Adrenal gland (tissue), 12 donors: Measurements from ENCODE around the gene MRGPRG. TPM values are rescaled to one million over a fixed set of nuclear protein-coding genes. Genes with fewer than 3 reads are reported as not detected.

Experiments
- DNase-seq, 7 donors: peaks; one replicate each; pipeline ENCODE4 v3.0.0-alpha.2; 2019 to 2020
- H3K27ac ChIP-seq, 5 donors: fragments of 200-600 bp; sonication (generic) in 4 of 5; 1 replicate in 3 of 5; 2 replicates in 2 of 5; pipeline versions ENCODE4 v1.5.1 to v1.8.0; 2016 to 2020; ENCODE audit warnings: mild to moderate bottlenecking in 1 of 5
- H3K27me3 ChIP-seq: fragments of 200-600 bp; 2 replicates; pipeline ENCODE4 v1.8.0; 2021
- H3K36me3 ChIP-seq, 2 donors: fragments of 200-600 bp; replicated peaks in 1 of 2; 1 replicate in 1 of 2; 2 replicates in 1 of 2; pipeline versions ENCODE4 v1.5.1 to v1.8.0; 2018 to 2022
- H3K4me1 ChIP-seq, 2 donors: fragments of 200-600 bp; replicated peaks in 1 of 2; 1 replicate in 1 of 2; 2 replicates in 1 of 2; pipeline versions ENCODE4 v1.5.1 to v1.8.0; 2018 to 2021
- H3K4me3 ChIP-seq, 4 donors: fragments of 200-600 bp; sonication (generic) in 3 of 4; one replicate each; pipeline ENCODE4 v1.5.1; 2016 to 2018
- H3K9me3 ChIP-seq, 3 donors: fragments of 200-600 bp; sonication (generic) in 1 of 3; replicated peaks in 1 of 3; 1 replicate in 2 of 3; 2 replicates in 1 of 3; pipeline versions ENCODE4 v1.5.1 to v1.8.0; 2016 to 2021
- POLR2A ChIP-seq, 2 donors: fragments of 450-650 bp; IDR thresholded peaks; one replicate each; pipeline ENCODE4 v1.6.1; 2017; ENCODE audit warnings: antibody characterized with exemption in 2 of 2, mild to moderate bottlenecking in 2 of 2, moderate library complexity in 1 of 2
- WGBS, 4 donors: extraction: QIAGEN DNeasy Blood & Tissue Kit in 2 of 4; methylation state at CpG; one replicate each; pipeline versions ENCODE4 v1.1.5 to v1.1.7; 2013 to 2017; 5-methylcytosine and 5-hydroxymethylcytosine counted together
- intact Hi-C, 2 donors: fragments of 100-400 bp; cut with DNase I; formaldehyde crosslinking; loops; one replicate each; pipeline versions ENCODE4 v1.14.1 to v1.15.0; 2022 to 2023
- polyA plus RNA-seq, 3 donors: library from polyadenylated mRNA; stranded (reverse); fragments of 200-250 nt in 2 of 3; fragments of 350-450 nt in 1 of 3; fragmentation: Illumina TruSeq in 1 of 3; extraction: RNeasy Lipid Tissue Mini Kit (QIAGEN cat#74804) in 1 of 3; gene quantifications; one replicate each; pipeline ENCODE4 v1.2.3, GENCODE V29; 2013 to 2014
- total RNA-seq, 9 donors: library from RNA; depleted of rRNA in 4 of 9; stranded (reverse); fragments of >200 nt in 4 of 9; fragments of 120-200 nt in 1 of 9; fragmentation: NEBNext Ultra II Directional in 1 of 9; extraction: Animal tissue kit (Norgen Biotek cat#: 25700) in 1 of 9; gene quantifications; one replicate each; pipeline versions ENCODE4 v1.1.0 to v1.2.4, GENCODE V29; 2013 to 2023
- TF ChIP-seq, protein P1 (sequence below), 6 experiments: fragments of 450-650 bp in 4 of 6; fragments of 200-600 bp in 2 of 6; sonication (generic) in 1 of 6; IDR thresholded peaks; 1 replicate in 5 of 6; 2 replicates in 1 of 6; pipeline versions ENCODE4 v1.5.1 to v1.8.0; 2016 to 2021; ENCODE audit warnings: antibody characterized with exemption in 6 of 6, mild to moderate bottlenecking in 2 of 6, moderate library complexity in 1 of 6
- donor health status: healthy with polysubstance abuse.
- donor health status: Bipolar disorder and iron deficiency.
- donor health status: DM: yes; HTN: yes; CAD: no.
- donor health status: DM: no; HTN: no; CAD: no.
- donor health status: DM: no; HTN: no; CAD: no.
- donor health status: DM: yes; HTN: yes; CAD: no.

MRGPRG gene
- total and polyA plus RNA-seq, 12 donors: not detected

DNA sequence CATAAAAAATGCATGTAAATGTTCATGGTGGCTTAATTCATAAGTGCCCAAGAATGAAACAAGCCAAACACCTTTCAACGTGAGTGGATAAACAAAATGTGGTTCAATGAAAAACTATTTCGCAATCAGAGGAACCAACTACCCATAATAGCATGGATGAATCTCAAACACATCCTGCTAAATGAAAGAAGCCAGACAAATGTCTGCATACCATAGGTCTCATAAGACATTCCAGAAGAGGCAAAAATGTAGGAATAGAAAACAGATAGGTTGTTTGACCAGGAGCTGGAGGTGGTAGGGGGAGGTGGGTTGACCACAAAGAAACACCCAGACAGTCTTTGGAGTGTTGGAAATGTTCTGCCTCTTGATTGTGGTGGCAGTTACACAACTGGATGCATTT, 40.3 kb downstream of the MRGPRG start:
- H3K27ac ChIP-seq: no peak overlapping the region
- 52 to 72% (median 65%) methylated on average over 2 of the region's 2 CpGs for WGBS, 4 donors
- no peak overlapping the region for H3K4me3 ChIP-seq
- no peaks in the 10 kb centered on the region for H3K36me3 ChIP-seq
- TF ChIP-seq, protein P1, sequence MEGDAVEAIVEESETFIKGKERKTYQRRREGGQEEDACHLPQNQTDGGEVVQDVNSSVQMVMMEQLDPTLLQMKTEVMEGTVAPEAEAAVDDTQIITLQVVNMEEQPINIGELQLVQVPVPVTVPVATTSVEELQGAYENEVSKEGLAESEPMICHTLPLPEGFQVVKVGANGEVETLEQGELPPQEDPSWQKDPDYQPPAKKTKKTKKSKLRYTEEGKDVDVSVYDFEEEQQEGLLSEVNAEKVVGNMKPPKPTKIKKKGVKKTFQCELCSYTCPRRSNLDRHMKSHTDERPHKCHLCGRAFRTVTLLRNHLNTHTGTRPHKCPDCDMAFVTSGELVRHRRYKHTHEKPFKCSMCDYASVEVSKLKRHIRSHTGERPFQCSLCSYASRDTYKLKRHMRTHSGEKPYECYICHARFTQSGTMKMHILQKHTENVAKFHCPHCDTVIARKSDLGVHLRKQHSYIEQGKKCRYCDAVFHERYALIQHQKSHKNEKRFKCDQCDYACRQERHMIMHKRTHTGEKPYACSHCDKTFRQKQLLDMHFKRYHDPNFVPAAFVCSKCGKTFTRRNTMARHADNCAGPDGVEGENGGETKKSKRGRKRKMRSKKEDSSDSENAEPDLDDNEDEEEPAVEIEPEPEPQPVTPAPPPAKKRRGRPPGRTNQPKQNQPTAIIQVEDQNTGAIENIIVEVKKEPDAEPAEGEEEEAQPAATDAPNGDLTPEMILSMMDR (IDR thresholded peaks at IDR 0.05): no peak
- TF ChIP-seq POLR2A (IDR thresholded peaks at IDR 0.05): no peak
- DNase-seq: no peak
- no peaks in the 10 kb centered on the region for H3K27me3 ChIP-seq
- no peaks in the 10 kb centered on the region for H3K4me1 ChIP-seq
- H3K9me3 ChIP-seq: no peaks in the 10 kb centered on the region
- intact Hi-C loops: no loop called here

DNA sequence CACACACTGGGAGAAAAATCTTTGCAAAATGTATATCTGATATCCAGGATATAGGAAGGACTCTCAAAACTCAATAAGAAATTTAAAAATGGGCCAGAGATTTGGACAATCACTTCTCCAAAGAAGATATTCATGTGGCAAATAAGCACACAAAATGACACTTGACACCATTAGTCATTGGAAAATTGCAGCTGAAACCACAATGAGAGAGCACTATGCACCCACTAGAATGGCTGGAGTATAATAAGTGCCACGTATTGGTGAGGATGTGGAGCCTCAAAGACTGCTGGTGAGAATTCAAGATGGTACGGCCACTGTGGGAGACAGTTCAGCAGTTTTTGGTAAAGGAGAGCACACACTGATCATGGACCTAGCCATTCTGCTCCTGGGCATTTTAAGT, 40.7 kb downstream of the MRGPRG start:
- intact Hi-C loops: no loop called here
- TF ChIP-seq, protein P1 (IDR thresholded peaks at IDR 0.05): no peak
- TF ChIP-seq POLR2A (IDR thresholded peaks at IDR 0.05): no peak
- DNase-seq: no peak
- Histone ChIP-seq H3K4me3 (no peak overlapping the region), H3K36me3 (no peaks in the 10 kb centered on the region), H3K27me3 (no peaks in the 10 kb centered on the region), H3K4me1 (no peaks in the 10 kb centered on the region), H3K27ac (no peak overlapping the region), H3K9me3 (no peaks in the 10 kb centered on the region)
- WGBS, 4 donors: 64 to 77% (median 69%) methylated on average over 2 of the region's 2 CpGs

DNA sequence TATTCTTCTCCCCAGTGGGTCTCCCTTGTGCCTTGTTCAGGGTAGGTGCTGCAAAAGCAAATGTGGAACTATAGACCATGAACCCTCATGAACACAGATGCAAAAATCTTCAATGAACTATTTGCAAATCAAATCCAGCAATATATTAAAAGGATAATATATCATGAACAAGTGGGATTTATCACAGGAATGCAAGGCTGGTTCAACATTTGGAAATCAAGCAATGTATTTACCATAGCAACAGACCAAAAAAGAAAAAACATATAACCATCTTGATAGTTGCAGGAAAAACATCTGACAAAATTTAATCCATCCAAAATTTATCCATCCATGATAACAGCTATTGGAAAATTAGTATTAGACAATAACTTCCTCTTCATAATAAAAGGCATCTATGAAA, 42.1 kb downstream of the MRGPRG start:
- intact Hi-C loops: no loop called here
- H3K27me3 ChIP-seq: no peaks in the 10 kb centered on the region
- no peaks in the 10 kb centered on the region for H3K36me3 ChIP-seq
- H3K9me3 ChIP-seq: no peaks in the 10 kb centered on the region
- no peak overlapping the region for H3K27ac ChIP-seq
- H3K4me1 ChIP-seq: no peaks in the 10 kb centered on the region
- H3K4me3 ChIP-seq: no peak overlapping the region
- no peak for DNase-seq
- no peak for TF ChIP-seq POLR2A (IDR thresholded peaks at IDR 0.05)
- TF ChIP-seq, protein P1 (IDR thresholded peaks at IDR 0.05): no peak

DNA sequence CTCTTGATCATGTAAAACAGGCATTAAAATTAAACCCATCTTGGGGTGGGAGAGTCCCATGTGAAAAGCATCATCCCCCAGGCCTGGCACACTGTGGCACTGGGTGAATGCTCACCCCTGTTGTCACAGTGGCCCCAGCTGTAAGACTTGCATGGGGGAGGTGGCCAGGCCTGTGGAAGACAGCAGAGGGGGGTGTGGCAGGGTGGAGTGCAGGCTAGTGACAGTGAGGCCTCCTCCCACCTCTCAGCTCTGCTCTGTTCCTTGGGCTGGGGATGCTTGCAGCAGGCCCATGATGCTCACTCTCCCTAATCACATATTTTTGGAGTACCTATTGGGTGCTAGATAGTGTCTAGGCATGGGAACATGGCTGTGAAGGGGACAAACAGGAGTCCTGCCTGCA, 43.4 kb downstream of the MRGPRG start:
- peak in 1 of 7 donors; percentile 4 for DNase-seq
- intact Hi-C loops: no loop called here
- Histone ChIP-seq H3K36me3 (no peaks in the 10 kb centered on the region), H3K4me3 (no peak overlapping the region), H3K9me3 (no peaks in the 10 kb centered on the region), H3K4me1 (no peaks in the 10 kb centered on the region), H3K27me3 (no peaks in the 10 kb centered on the region), H3K27ac (no peak overlapping the region)
- TF ChIP-seq POLR2A (IDR thresholded peaks at IDR 0.05): no peak
- TF ChIP-seq, protein P1 (IDR thresholded peaks at IDR 0.05): no peak
